Activated naive CD4-positive, alpha-beta T cell (primary cell): ENCODE data around the gene SMCHD1.

Source experiments
- DNase-seq, 4 experiments: peaks; one replicate each; lab custom pipeline; 2025; lab: John Stamatoyannopoulos, UW

SMCHD1 gene

DNA sequence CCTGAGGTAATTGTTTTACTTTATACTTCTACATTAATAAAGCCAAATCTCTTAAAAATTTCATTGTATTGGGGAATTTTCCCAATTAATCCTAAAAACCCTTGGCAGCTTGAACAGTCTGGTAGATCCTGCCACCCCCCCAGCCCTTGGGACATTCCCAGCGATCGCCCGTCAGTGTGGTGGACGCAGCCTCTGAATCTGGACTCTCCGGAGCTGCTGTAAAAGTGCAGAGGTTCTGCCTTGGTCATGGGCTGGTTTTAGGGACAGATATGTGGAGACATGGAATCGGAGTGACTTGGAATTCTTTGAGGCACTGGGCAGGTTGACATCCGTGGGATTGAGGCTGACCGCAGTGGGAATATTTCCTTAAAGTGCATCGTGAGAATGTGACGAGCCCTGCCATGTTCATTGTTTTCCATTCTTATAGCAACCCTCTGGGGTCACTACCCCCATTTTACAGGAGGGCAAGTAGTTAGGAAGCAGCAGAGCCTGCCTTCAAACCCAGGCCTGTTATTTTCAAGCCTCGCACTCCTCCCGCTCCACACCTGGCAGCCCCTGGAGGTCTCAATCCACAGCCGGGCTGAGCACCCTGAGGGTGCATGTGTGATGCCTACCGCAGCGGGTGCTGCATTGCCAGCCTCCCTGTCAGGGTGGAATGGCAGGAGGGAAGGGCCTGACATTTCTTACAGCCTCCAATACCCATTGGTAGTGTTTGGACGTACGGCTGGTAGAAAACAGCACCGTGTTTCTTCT is 197.8 kb downstream of the SMCHD1 start:
- no peak for DNase-seq

- DNase-seq = no peak
Measured at GRCh38 chr18:2853926-2854664, 198.6 kb downstream of the SMCHD1 start.
